Esophagus muscularis mucosa (tissue), 4 donors: Measurements from ENCODE around the gene CYP2D6. TPM values are rescaled to one million over a fixed set of nuclear protein-coding genes. Genes with fewer than 3 reads are reported as not detected.

ENCODE experiments used
- DNase-seq: peaks from one replicate; pipeline ENCODE4 v3.0.0-alpha.2; 2017; ENCODE audit errors: extremely low spot score
- H3K27ac ChIP-seq, 4 donors: fragments of 200-600 bp; sonication (generic); replicated peaks in 1 of 4; 1 replicate in 3 of 4; 2 replicates in 1 of 4; pipeline ENCODE4 v1.5.1; 2016 to 2019; ENCODE audit warnings: mild to moderate bottlenecking in 1 of 4
- H3K27me3 ChIP-seq, 4 donors: fragments of 200-600 bp; sonication (generic); one replicate each; pipeline versions ENCODE4 v1.5.1 to v1.6.0; 2016 to 2019
- H3K36me3 ChIP-seq, 4 donors: fragments of 200-600 bp; sonication (generic); one replicate each; pipeline ENCODE4 v1.5.1; 2016 to 2019
- H3K4me1 ChIP-seq, 4 donors: fragments of 200-600 bp; sonication (generic); one replicate each; pipeline ENCODE4 v1.5.1; 2016 to 2019
- H3K4me3 ChIP-seq, 4 donors: fragments of 200-600 bp; sonication (generic); 1 replicate in 2 of 4; 2 replicates in 2 of 4; pipeline ENCODE4 v1.5.1; 2016 to 2019; ENCODE audit warnings: mild to moderate bottlenecking in 4 of 4, moderate library complexity in 1 of 4
- H3K9me3 ChIP-seq, 4 donors: fragments of 200-600 bp; sonication (generic); 1 replicate in 3 of 4; 2 replicates in 1 of 4; pipeline ENCODE4 v1.5.1; 2016 to 2019
- EP300 ChIP-seq: sonication (generic); formaldehyde crosslinking; IDR thresholded peaks from one replicate; pipeline ENCODE4 v1.6.1; 2017; ENCODE audit warnings: antibody characterized with exemption
- POLR2A ChIP-seq: fragments of 450-650 bp; IDR thresholded peaks from one replicate; pipeline ENCODE4 v1.6.1; 2017; ENCODE audit warnings: antibody characterized with exemption, moderate library complexity, mild to moderate bottlenecking, low read depth
- POLR2AphosphoS5 ChIP-seq, 2 donors: sonication (generic); formaldehyde crosslinking; IDR thresholded peaks; one replicate each; pipeline ENCODE4 v1.6.1; 2017; ENCODE audit warnings: antibody characterized with exemption in 2 of 2
- WGBS: methylation state at CpG from one replicate; pipeline ENCODE4 v1.1.5; 2018; 5-methylcytosine and 5-hydroxymethylcytosine counted together
- intact Hi-C: fragments of 100-400 bp; cut with DNase I; formaldehyde crosslinking; loops from one replicate; pipeline ENCODE4 v1.15.1; 2023
- total RNA-seq, 4 donors: library from RNA; depleted of rRNA; stranded (reverse); fragments of >200 nt; gene quantifications; one replicate each; pipeline versions ENCODE4 v1.1.0 to v1.2.1, GENCODE V29; 2016
- TF ChIP-seq, protein P1 (sequence below), 3 experiments: fragments of 200-600 bp in 2 of 3; fragments of 450-650 bp in 1 of 3; sonication (generic) in 2 of 3; IDR thresholded peaks; one replicate each; pipeline ENCODE4 v1.5.1; 2017 to 2019; ENCODE audit warnings: antibody characterized with exemption in 3 of 3, mild to moderate bottlenecking in 2 of 3, moderate library complexity in 1 of 3

CYP2D6 gene
- total RNA-seq, 4 donors from 2014 or later: 0.42 to 0.52 TPM; not detected in 2

DNA sequence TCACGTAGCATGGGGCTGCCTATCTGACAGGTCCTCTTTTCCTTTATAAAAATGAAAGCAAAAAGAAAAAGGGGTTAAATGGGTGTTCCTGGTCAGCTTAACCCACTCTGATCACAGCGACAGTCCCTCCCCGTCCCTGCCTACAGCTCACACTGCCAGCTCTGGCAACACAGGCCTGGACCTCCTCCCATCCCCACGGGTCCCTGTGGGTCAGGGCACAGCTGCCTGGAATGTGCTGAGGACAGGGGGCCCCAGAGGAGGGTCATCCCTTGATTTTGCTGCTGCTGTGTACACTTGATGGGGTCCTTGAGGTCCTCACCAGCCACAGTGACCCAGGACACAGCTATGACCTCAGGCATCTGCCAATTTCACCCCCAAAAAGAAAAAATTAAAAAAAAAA, 29.6 kb upstream of the CYP2D6 start:
- no peak overlapping the region for H3K4me3 ChIP-seq
- no peaks in the 10 kb centered on the region for H3K9me3 ChIP-seq
- DNase-seq: no peak
- intact Hi-C loops: no loop called here
- 69% methylated on average over 4 of the region's 4 CpGs for WGBS
- H3K27ac ChIP-seq: no peak overlapping the region
- peaks cover 7 to 67% (median 25%) of the 10 kb centered on the region in 4 donors for H3K36me3 ChIP-seq
- H3K4me1 ChIP-seq: peaks cover 0 to 3% (median 0%) of the 10 kb centered on the region in 4 donors
- TF ChIP-seq, protein P1, sequence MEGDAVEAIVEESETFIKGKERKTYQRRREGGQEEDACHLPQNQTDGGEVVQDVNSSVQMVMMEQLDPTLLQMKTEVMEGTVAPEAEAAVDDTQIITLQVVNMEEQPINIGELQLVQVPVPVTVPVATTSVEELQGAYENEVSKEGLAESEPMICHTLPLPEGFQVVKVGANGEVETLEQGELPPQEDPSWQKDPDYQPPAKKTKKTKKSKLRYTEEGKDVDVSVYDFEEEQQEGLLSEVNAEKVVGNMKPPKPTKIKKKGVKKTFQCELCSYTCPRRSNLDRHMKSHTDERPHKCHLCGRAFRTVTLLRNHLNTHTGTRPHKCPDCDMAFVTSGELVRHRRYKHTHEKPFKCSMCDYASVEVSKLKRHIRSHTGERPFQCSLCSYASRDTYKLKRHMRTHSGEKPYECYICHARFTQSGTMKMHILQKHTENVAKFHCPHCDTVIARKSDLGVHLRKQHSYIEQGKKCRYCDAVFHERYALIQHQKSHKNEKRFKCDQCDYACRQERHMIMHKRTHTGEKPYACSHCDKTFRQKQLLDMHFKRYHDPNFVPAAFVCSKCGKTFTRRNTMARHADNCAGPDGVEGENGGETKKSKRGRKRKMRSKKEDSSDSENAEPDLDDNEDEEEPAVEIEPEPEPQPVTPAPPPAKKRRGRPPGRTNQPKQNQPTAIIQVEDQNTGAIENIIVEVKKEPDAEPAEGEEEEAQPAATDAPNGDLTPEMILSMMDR (IDR thresholded peaks at IDR 0.05): no peak
- TF ChIP-seq EP300 (no peak), POLR2AphosphoS5 (IDR thresholded peaks at IDR 0.05) (no peak), POLR2A (no peak)
- no peaks in the 10 kb centered on the region for H3K27me3 ChIP-seq

DNA sequence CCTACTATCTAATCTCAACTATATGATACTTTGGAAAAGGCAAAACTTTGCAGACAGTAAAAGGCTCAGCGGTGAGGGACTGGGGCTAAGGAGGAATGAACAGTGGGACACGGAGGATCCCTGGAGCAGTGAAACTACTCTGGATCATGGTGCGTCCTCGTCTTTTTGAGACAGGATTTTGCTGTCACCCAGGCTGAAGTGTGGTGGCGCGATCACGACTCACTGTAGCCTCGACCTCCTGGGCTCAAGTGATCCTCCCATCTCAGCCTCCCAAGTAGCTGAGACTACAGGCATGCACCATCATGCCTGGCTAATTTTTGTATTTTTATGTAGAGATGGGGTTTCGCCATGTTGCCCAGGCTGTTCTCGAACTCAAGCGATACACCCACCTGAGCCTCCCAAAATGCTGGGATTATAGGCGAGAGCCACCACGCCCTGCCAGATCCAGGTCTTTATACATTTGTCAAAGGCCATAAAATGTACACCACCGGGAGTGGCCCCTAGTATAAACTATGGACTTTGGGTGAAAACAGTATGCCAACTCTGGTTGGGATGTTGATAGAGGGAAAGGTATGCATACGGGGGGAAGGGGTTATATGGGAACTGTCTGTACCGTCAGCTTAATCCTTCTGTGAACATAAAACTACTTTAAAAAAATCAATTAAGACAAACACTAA, 28.0 kb upstream of the CYP2D6 start:
- Histone ChIP-seq H3K9me3 (no peaks in the 10 kb centered on the region), H3K27ac (no peak overlapping the region), H3K36me3 (peaks cover 8 to 77% (median 30%) of the 10 kb centered on the region in 4 donors), H3K4me1 (peaks cover 0 to 3% (median 0%) of the 10 kb centered on the region in 4 donors), H3K27me3 (no peaks in the 10 kb centered on the region), H3K4me3 (no peak overlapping the region)
- WGBS: 89% methylated on average over 16 of the region's 16 CpGs
- DNase-seq: no peak
- intact Hi-C loops: no loop called here
- no peak for TF ChIP-seq POLR2A
- TF ChIP-seq, protein P1 (IDR thresholded peaks at IDR 0.05): no peak
- TF ChIP-seq EP300: no peak
- no peak for TF ChIP-seq POLR2AphosphoS5 (IDR thresholded peaks at IDR 0.05)

DNA sequence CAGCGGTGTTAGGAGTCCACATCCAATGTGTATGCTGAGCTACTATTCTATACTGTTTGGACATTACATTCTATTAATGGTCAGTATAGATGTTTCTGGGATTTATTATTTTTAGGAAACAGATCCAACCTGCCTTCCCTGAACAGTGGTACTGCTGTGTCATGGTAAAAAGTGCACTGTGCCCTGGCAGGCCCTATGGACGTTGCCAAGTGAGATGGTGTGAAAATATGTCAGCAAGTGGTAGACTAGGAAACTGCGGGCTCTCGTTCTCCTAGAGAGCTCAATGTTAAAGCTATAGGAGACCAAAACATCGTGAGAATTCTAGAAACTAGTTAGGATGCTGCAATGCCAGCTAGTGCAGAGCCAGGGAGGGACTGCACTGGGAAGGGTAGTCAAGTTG, 26.0 kb upstream of the CYP2D6 start:
- peaks cover 0 to 3% (median 2%) of the 10 kb centered on the region in 4 donors for H3K4me1 ChIP-seq
- TF ChIP-seq POLR2A (no peak), POLR2AphosphoS5 (IDR thresholded peaks at IDR 0.05) (no peak), EP300 (no peak)
- TF ChIP-seq, protein P1 (IDR thresholded peaks at IDR 0.05): no peak
- DNase-seq: no peak
- no peak overlapping the region for H3K27ac ChIP-seq
- H3K27me3 ChIP-seq: no peaks in the 10 kb centered on the region
- 77% methylated on average over 5 of the region's 5 CpGs for WGBS
- intact Hi-C loops: no loop called here
- H3K4me3 ChIP-seq: no peak overlapping the region
- H3K36me3 ChIP-seq: peaks cover 8 to 63% (median 19%) of the 10 kb centered on the region in 4 donors
- no peaks in the 10 kb centered on the region for H3K9me3 ChIP-seq

DNA sequence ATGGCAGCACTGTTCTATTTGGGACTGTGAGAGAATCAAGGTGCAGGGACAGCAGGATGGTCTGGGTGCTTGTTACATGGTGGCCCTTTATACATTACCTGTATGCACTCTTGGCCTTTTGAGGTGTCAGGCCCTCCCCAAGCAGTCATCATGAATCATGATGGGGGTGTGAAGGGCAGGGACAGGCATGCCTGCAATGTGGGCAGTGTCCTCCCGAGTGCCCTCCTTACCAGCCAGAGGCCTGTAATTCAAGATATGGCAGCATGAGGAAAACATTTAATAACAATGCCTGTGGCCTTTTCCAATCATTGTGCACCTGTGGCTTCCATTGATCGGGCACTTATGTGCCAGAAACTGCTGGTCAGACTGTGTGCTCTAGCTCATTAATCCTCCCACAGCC, 25.5 kb upstream of the CYP2D6 start:
- Histone ChIP-seq H3K9me3 (no peaks in the 10 kb centered on the region), H3K27me3 (no peaks in the 10 kb centered on the region), H3K4me3 (no peak overlapping the region), H3K36me3 (peaks cover 8 to 60% (median 15%) of the 10 kb centered on the region in 4 donors), H3K4me1 (peaks cover 0 to 3% (median 2%) of the 10 kb centered on the region in 4 donors), H3K27ac (no peak overlapping the region)
- no peak for DNase-seq
- intact Hi-C loops: no loop called here
- WGBS: no CpG with 5 or more reads among the region's 2 CpGs
- TF ChIP-seq EP300: no peak

DNA sequence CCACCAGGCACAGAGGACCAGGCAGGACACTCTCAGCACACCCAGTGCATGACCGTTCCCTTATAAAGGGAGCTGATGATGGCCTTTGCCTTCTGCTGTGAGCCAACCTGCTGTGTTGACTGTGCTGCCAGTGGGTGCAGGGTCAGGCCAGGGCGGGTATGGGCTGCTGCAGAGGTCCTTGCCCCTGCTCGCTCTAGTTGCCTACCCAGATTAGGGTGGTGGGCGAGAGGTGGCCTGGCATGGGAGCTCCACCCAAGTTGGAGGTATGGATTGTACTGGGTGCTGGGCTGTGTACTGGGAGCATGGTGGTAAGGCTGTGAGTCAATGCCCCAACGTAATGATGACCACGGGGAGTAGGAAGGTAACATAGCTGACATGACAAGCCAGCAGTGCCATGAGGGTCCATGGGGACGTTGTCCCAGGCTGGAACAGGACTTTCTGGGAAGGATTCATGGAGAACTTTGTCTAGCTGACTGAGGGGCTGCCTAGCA, 24.5 kb upstream of the CYP2D6 start:
- H3K4me1 ChIP-seq: peaks cover 0 to 3% (median 2%) of the 10 kb centered on the region in 4 donors
- 97% methylated on average over 5 of the region's 7 CpGs for WGBS
- intact Hi-C loops: no loop called here
- peaks cover 8 to 54% (median 19%) of the 10 kb centered on the region in 4 donors for H3K36me3 ChIP-seq
- no peak for DNase-seq
- no peak overlapping the region for H3K4me3 ChIP-seq
- no peaks in the 10 kb centered on the region for H3K27me3 ChIP-seq
- TF ChIP-seq EP300: no peak
- TF ChIP-seq, protein P1 (IDR thresholded peaks at IDR 0.05): no peak
- no peak for TF ChIP-seq POLR2AphosphoS5 (IDR thresholded peaks at IDR 0.05)
- TF ChIP-seq POLR2A: no peak
- no peak overlapping the region for H3K27ac ChIP-seq
- no peaks in the 10 kb centered on the region for H3K9me3 ChIP-seq
